ENCODE measurements around the gene RGS6.
A peak's percentile ranks its signal among the peaks of the same experiment; 100 is the strongest.

The RGS6 gene

DNA sequence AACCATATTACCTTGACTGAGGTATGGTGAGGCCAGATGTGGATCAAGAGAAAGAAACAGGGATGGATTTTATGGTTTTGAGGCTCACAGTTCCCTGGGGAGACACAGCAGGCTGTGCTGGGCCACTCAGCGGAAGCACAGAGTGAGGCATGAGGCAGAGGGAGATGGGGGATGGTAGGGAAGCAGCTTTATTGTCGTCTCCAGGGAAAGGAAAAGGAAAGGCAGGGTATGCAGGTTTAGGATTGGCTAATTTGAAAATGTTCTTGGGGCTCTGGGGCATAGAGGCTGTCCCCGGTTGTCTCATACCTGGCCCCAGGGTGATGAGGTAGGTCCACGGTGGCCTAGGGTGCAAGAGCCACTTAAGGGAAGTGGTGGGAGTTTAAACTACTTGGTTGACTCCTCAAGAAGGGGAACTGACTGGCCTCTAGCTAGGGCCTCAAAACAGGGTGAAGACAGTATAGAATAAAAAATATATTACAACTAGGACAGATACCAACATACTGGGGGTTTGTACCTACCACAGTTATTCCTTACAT lies 322.8 kb downstream of the RGS6 start:
- TF ChIP-seq GATA1 (IDR thresholded peaks at IDR 0.05; ENCODE audit: low read depth, low read length) (no peak), POLR2A (IDR thresholded peaks at IDR 0.05; ENCODE audit: low read length) (no peak)
- DNase-seq = no peak

GRCh38 chr14:72256055-72256454 lies 323.8 kb downstream of the RGS6 start:
- DNase-seq = no peak
- TF ChIP-seq POLR2A (IDR thresholded peaks at IDR 0.05; ENCODE audit: low read length) (no peak), GATA1 (IDR thresholded peaks at IDR 0.05; ENCODE audit: low read depth, low read length) (no peak)

- DNase-seq = no peak
- TF ChIP-seq GATA1 (IDR thresholded peaks at IDR 0.05; ENCODE audit: low read depth, low read length) (no peak), POLR2A (IDR thresholded peaks at IDR 0.05; ENCODE audit: low read length) (no peak)
Observed at GRCh38 chr14:72261068-72261467, 328.8 kb downstream of the RGS6 start.

DNA sequence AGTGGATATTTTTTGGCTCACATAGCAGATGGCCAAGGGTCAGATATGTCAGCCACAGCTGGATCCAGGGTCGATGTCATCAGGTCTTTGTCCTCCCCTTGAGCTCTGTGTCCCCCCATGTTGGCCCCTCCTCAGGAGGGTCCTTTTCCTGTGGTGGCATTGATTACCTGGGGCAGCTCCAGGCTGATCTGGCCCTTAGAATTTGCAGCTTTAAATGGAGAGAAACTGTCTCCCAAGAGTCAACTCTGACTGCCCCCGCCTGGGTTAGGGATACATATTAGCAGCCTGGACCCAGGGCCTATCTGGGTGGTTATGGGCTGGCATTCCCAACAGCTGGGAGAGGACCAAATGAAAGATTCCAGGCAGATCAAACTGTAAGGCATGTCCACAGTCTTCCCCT lies 330.5 kb downstream of the RGS6 start:
- no peak for DNase-seq
- TF ChIP-seq GATA1 (IDR thresholded peaks at IDR 0.05; ENCODE audit: low read depth, low read length) = no peak
- no peak for TF ChIP-seq POLR2A (IDR thresholded peaks at IDR 0.05; ENCODE audit: low read length)

DNA sequence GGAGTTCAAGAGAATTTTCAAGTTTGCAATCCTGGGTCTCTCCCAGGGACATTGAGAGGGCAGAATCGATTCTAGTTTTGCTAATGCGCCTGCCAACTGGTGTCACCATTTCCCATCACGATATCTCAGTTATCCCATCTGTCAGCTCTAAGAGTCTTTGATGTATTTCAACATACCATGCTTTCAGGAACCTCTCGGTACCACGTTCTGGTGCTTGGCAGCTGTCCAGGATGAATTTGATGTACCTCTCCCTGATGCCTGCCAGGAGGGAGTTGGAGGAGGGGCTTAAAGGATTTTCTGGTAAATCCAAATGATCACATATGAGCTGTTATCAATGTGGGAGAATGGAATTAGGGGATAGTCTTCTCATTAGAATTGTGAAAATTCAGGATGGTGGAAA lies 332.5 kb downstream of the RGS6 start:
- no peak for DNase-seq
- TF ChIP-seq POLR2A (IDR thresholded peaks at IDR 0.05; ENCODE audit: low read length) = no peak
- no peak for TF ChIP-seq GATA1 (IDR thresholded peaks at IDR 0.05; ENCODE audit: low read depth, low read length)

GRCh38 chr14:72270147-72270727 lies 338.0 kb downstream of the RGS6 start:
- TF ChIP-seq GATA1 (IDR thresholded peaks at IDR 0.05; ENCODE audit: low read depth, low read length) (no peak), POLR2A (IDR thresholded peaks at IDR 0.05; ENCODE audit: low read length) (no peak)
- no peak for DNase-seq

DNA sequence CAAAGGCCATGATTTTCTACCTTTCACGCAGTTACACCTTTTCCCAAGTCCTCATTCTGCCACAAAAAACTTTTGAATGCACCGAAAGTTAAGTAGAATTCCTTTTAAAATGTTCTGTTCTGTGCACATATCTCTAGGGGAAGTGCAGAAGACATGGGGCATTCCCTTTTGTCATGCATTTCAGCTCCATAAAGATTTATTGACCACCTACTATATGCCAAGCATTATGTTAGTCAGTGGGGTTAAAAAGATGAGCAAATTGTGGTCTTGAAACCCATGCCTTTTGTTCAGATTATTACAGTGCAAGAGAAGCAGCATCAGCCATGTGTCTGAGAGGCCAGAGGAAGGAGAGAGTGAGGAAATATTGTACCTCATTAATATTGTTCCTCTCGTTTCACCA lies 338.5 kb downstream of the RGS6 start:
- TF ChIP-seq GATA1 (IDR thresholded peaks at IDR 0.05; ENCODE audit: low read depth, low read length) (no peak), POLR2A (IDR thresholded peaks at IDR 0.05; ENCODE audit: low read length) (no peak)
- no peak for DNase-seq

- no peak for DNase-seq
- TF ChIP-seq GATA1 (IDR thresholded peaks at IDR 0.05; ENCODE audit: low read depth, low read length) = no peak
- TF ChIP-seq POLR2A (IDR thresholded peaks at IDR 0.05; ENCODE audit: low read length) = no peak
Observed at GRCh38 chr14:72275242-72275641, 343.0 kb downstream of the RGS6 start.

- TF ChIP-seq POLR2A (IDR thresholded peaks at IDR 0.05; ENCODE audit: low read length) = no peak
- no peak for TF ChIP-seq GATA1 (IDR thresholded peaks at IDR 0.05; ENCODE audit: low read depth, low read length)
- DNase-seq = no peak
Observed at GRCh38 chr14:72278316-72278715, 346.1 kb downstream of the RGS6 start.

DNA sequence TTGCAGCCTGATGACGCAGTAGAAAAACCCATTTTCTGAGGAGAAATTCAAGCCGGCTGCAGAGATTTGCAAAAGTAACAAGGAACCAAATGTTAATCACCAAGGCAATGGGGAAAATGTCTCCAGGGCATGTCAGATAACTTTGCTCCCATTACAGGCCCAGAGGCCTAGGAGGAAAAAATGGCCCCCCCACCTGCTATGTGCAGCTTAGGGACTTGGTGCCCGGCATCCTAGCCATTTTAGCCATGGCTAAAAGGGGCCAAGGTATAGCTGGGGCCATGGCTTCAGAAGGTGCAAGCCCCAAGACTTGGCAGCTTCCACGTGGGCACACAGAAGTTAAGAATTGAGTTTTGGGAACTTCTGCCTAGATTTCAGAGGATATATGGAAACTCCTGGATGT lies 351.9 kb downstream of the RGS6 start:
- DNase-seq = no peak
- TF ChIP-seq GATA1 (IDR thresholded peaks at IDR 0.05; ENCODE audit: low read depth, low read length) = no peak
- no peak for TF ChIP-seq POLR2A (IDR thresholded peaks at IDR 0.05; ENCODE audit: low read length)

GRCh38 chr14:72290241-72290640 lies 358.0 kb downstream of the RGS6 start:
- TF ChIP-seq POLR2A (IDR thresholded peaks at IDR 0.05; ENCODE audit: low read length) (no peak), GATA1 (IDR thresholded peaks at IDR 0.05; ENCODE audit: low read depth, low read length) (no peak)
- no peak for DNase-seq

GRCh38 chr14:72291908-72292688 lies 359.9 kb downstream of the RGS6 start:
- peak; percentile 6 to 48 for DNase-seq
- TF ChIP-seq GATA1 (IDR thresholded peaks at IDR 0.05; ENCODE audit: low read depth, low read length) (no peak), POLR2A (IDR thresholded peaks at IDR 0.05; ENCODE audit: low read length) (no peak)

DNA sequence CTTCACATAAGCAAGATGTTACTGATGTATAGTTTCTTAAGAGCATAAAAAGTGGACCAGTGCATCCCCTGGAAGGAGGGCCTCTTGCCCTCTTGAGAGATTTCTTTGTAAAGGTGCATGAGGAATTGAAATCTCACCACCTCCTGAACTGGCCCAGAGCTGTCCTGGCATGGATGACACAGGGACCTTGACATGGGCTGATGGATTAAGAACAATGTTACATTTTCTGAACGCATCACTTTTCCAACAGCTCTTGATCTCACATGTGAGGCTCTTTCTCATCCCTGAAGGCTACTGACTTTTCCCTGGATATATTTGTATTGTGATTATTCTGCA lies 360.4 kb downstream of the RGS6 start:
- DNase-seq = no peak
- TF ChIP-seq POLR2A (IDR thresholded peaks at IDR 0.05; ENCODE audit: low read length) = no peak

GRCh38 chr14:72301352-72301751 lies 369.1 kb downstream of the RGS6 start:
- no peak for DNase-seq
- TF ChIP-seq POLR2A (IDR thresholded peaks at IDR 0.05; ENCODE audit: low read length) (no peak), GATA1 (IDR thresholded peaks at IDR 0.05; ENCODE audit: low read depth, low read length) (no peak)

DNA sequence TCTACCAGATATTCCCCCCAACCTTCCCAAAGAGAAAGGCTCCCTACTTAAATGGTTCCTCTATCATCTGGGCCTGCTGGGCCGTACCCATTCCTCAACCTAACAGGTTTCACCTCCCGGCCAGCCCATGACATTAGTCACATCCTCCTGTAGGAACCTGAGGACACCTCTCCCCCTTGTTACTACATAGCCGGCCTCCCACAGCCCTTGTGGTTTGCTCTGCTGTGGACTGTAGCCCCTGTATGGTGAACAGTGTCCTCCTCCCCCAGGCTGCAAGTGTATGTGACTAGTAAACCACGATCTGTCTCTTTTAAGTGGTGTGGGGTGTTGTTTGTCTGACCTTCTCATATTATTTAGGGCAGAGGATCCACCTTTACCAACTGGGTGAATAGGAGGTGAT lies 371.7 kb downstream of the RGS6 start:
- TF ChIP-seq POLR2A (IDR thresholded peaks at IDR 0.05; ENCODE audit: low read length) = no peak
- no peak for TF ChIP-seq GATA1 (IDR thresholded peaks at IDR 0.05; ENCODE audit: low read depth, low read length)
- no peak for DNase-seq
